Stomach (tissue), 9 donors: ENCODE measurements around the gene ACTR6. TPM values are rescaled to one million over a fixed set of nuclear protein-coding genes. Genes with fewer than 3 reads are reported as not detected.

Experiments used
- DNase-seq, 2 donors: peaks; one replicate each; pipeline versions ENCODE4 v3.0.0 to v3.0.0-alpha.2; 2013 to 2019
- H3K27ac ChIP-seq, 5 donors: fragments of 200-600 bp in 4 of 5; sonication (generic) in 4 of 5; one replicate each; pipeline ENCODE4 v1.5.1; 2013 to 2019; ENCODE audit warnings: mild to moderate bottlenecking in 1 of 5, moderate library complexity in 1 of 5
- H3K27me3 ChIP-seq, 3 donors: fragments of 200-600 bp; sonication (generic); one replicate each; pipeline ENCODE4 v1.5.1; 2017 to 2019; ENCODE audit warnings: mixed run types in 1 of 3
- H3K36me3 ChIP-seq, 4 donors: fragments of 200-600 bp; sonication (generic); 1 replicate in 3 of 4; 2 replicates in 1 of 4; pipeline ENCODE4 v1.5.1; 2016 to 2019
- H3K4me1 ChIP-seq, 4 donors: fragments of 200-600 bp; sonication (generic); one replicate each; pipeline ENCODE4 v1.5.1; 2016 to 2019
- H3K4me3 ChIP-seq, 4 donors: fragments of 200-600 bp; sonication (generic) in 3 of 4; one replicate each; pipeline ENCODE4 v1.5.1; 2016 to 2019; ENCODE audit warnings: mild to moderate bottlenecking in 1 of 4
- H3K9me3 ChIP-seq, 4 donors: fragments of 200-600 bp; sonication (generic); one replicate each; pipeline ENCODE4 v1.5.1; 2016 to 2019
- CTCF ChIP-seq, 7 experiments: fragments of 450-650 bp in 4 of 7; fragments of 200-600 bp in 3 of 7; sonication (generic) in 3 of 7; IDR thresholded peaks; one replicate each; pipeline ENCODE4 v1.5.1; 2016 to 2019; ENCODE audit warnings: antibody characterized with exemption in 7 of 7, control low read depth in 2 of 7, mild to moderate bottlenecking in 1 of 7
- EP300 ChIP-seq: sonication (generic); formaldehyde crosslinking; IDR thresholded peaks from one replicate; pipeline ENCODE4 v1.6.1; 2017; ENCODE audit warnings: antibody characterized with exemption
- POLR2A ChIP-seq, 4 donors: fragments of 450-650 bp; IDR thresholded peaks; one replicate each; pipeline ENCODE4 v1.6.1; 2016; ENCODE audit warnings: antibody characterized with exemption in 4 of 4, control low read depth in 2 of 4, mild to moderate bottlenecking in 1 of 4, moderate library complexity in 1 of 4
- POLR2AphosphoS5 ChIP-seq, 3 donors: sonication (generic); formaldehyde crosslinking; IDR thresholded peaks; one replicate each; pipeline ENCODE4 v1.6.1; 2016; ENCODE audit warnings: antibody characterized with exemption in 3 of 3
- WGBS, 5 donors: extraction: QIAGEN DNeasy Blood & Tissue Kit in 3 of 5; methylation state at CpG; one replicate each; pipeline versions ENCODE4 v1.1.5 to v1.1.7; 2013 to 2018; 5-methylcytosine and 5-hydroxymethylcytosine counted together
- intact Hi-C: fragments of 100-400 bp; cut with DNase I; formaldehyde crosslinking; loops from one replicate; pipeline ENCODE4 v1.15.1; 2023; ENCODE audit warnings: low total_unique reads
- polyA plus RNA-seq, 3 donors: library from polyadenylated mRNA; stranded (reverse); fragments of 200-250 nt; gene quantifications; one replicate each; pipeline ENCODE4 v1.2.3, GENCODE V29; 2013
- small RNA-seq, 4 donors: library from RNA; depleted of rRNA; stranded (forward); fragments of <200 nt; gene quantifications; one replicate each; pipeline ENCODE3, GENCODE V24; 2016
- total RNA-seq, 5 donors: library from RNA; depleted of rRNA; stranded (reverse); fragments of >200 nt; gene quantifications; one replicate each; pipeline versions ENCODE4 v1.1.0 to v1.2.3, GENCODE V29; 2014 to 2016
- donor health status: healthy with polysubstance abuse.
- donor health status: Bipolar disorder and iron deficiency.
- donor health status: healthy.

Gene ACTR6
- total and polyA plus RNA-seq, 8 donors: 0.58 to 40.7 (median 13.4) TPM

GRCh38 chr12:100268835-100269564, 68.4 kb downstream of the ACTR6 start:
- no peaks in the 10 kb centered on the region for H3K9me3 ChIP-seq
- no peaks in the 10 kb centered on the region for H3K36me3 ChIP-seq
- intact Hi-C loops: no loop called here
- no peaks in the 10 kb centered on the region for H3K27me3 ChIP-seq
- 25 to 40% (median 31%) methylated on average over 5 of the region's 5 CpGs for WGBS, 5 donors
- DNase-seq: peak in 1 of 2 donors; percentile 13
- H3K4me3 ChIP-seq: peak overlapping the region; percentile 5 to 88 (median 72)
- TF ChIP-seq EP300 (no peak), CTCF (IDR thresholded peaks at IDR 0.05) (no peak), POLR2A (IDR thresholded peaks at IDR 0.05) (no peak), POLR2AphosphoS5 (IDR thresholded peaks at IDR 0.05) (no peak)
- H3K27ac ChIP-seq: peak overlapping the region in 3 of 5 donors; percentile 27 to 98 (median 29)
- H3K4me1 ChIP-seq: peaks cover 14 to 59% (median 45%) of the 10 kb centered on the region in 4 donors

- TF ChIP-seq EP300 (no peak), CTCF (IDR thresholded peaks at IDR 0.05) (no peak), POLR2A (IDR thresholded peaks at IDR 0.05) (no peak), POLR2AphosphoS5 (IDR thresholded peaks at IDR 0.05) (no peak)
- H3K9me3 ChIP-seq: no peaks in the 10 kb centered on the region
- DNase-seq: no peak
- H3K27me3 ChIP-seq: no peaks in the 10 kb centered on the region
- no peak overlapping the region for H3K4me3 ChIP-seq
- intact Hi-C loops: no loop called here
- peaks cover 0 to 6% (median 2%) of the 10 kb centered on the region in 4 donors for H3K36me3 ChIP-seq
- no peak overlapping the region for H3K27ac ChIP-seq
- 84 to 88% (median 87%) methylated on average over 4 of the region's 4 CpGs for WGBS, 5 donors
- H3K4me1 ChIP-seq: peaks cover 9 to 71% (median 42%) of the 10 kb centered on the region in 4 donors
Measured at GRCh38 chr12:100273782-100274181, 73.2 kb downstream of the ACTR6 start.

Small RNA genes lying within 50 kb of the gene (small RNA-seq; reads per million reads assigned to genes)
- gene MIR1827: 0 reads per million in 4 donors
- gene RF00019: 0 reads per million in 4 donors
- gene RN7SL176P: 0 reads per million in 4 donors

Other genes starting within 250 kb of the ACTR6 start
- 10 to 100 TPM in 2 of 5 donors, 1 to 10 TPM in 1, not detected in 2; 2.7 to 26.8 (median 13.6) TPM for gene ANKS1B, start 215.9 kb upstream of the ACTR6 start, total RNA-seq
- 1 to 10 TPM in 2 of 3 donors, under 1 TPM in 1; 0.73 to 1.7 (median 1.1) TPM for gene ANKS1B, start 215.9 kb upstream of the ACTR6 start, polyA plus RNA-seq
- gene BLTP3B, start 57.9 kb upstream of the ACTR6 start, total RNA-seq: 10 to 100 TPM; 13.9 to 62.6 (median 35.3) TPM
- gene BLTP3B, start 57.9 kb upstream of the ACTR6 start, polyA plus RNA-seq: 10 to 100 TPM in 1 of 3 donors, 1 to 10 TPM in 2; 4.7 to 10.3 (median 6.6) TPM
- gene DEPDC4, start 66.3 kb downstream of the ACTR6 start, total RNA-seq: 1 to 10 TPM in 2 of 5 donors, under 1 TPM in 1, not detected in 2; 0.55 to 3.1 (median 1.6) TPM
- gene DEPDC4, start 66.3 kb downstream of the ACTR6 start, polyA plus RNA-seq: under 1 TPM in 2 of 3 donors, not detected in 1; 0.48 to 0.50 TPM
- gene SCYL2, start 66.4 kb downstream of the ACTR6 start, total RNA-seq: 10 to 100 TPM; 22.3 to 97.3 (median 70.3) TPM
- 10 to 100 TPM in 2 of 3 donors, 1 to 10 TPM in 1; 9.1 to 17.4 (median 11.8) TPM for gene SCYL2, start 66.4 kb downstream of the ACTR6 start, polyA plus RNA-seq
- 10 to 100 TPM in 1 of 5 donors, 1 to 10 TPM in 1, under 1 TPM in 1, not detected in 2; 0.29 to 16.8 (median 1.7) TPM for gene SLC17A8, start 156.3 kb downstream of the ACTR6 start, total RNA-seq
- gene SLC17A8, start 156.3 kb downstream of the ACTR6 start, polyA plus RNA-seq: not detected